ENCODE results near the gene SLC35B2.
A peak's percentile ranks its signal among the peaks of the same experiment; 100 is the strongest.
"Not testable (repeated sequence)": the region's sequence is repeated elsewhere in the genome, so short reads cannot be mapped to it uniquely, and the experiment has no call there.

The SLC35B2 gene

DNA sequence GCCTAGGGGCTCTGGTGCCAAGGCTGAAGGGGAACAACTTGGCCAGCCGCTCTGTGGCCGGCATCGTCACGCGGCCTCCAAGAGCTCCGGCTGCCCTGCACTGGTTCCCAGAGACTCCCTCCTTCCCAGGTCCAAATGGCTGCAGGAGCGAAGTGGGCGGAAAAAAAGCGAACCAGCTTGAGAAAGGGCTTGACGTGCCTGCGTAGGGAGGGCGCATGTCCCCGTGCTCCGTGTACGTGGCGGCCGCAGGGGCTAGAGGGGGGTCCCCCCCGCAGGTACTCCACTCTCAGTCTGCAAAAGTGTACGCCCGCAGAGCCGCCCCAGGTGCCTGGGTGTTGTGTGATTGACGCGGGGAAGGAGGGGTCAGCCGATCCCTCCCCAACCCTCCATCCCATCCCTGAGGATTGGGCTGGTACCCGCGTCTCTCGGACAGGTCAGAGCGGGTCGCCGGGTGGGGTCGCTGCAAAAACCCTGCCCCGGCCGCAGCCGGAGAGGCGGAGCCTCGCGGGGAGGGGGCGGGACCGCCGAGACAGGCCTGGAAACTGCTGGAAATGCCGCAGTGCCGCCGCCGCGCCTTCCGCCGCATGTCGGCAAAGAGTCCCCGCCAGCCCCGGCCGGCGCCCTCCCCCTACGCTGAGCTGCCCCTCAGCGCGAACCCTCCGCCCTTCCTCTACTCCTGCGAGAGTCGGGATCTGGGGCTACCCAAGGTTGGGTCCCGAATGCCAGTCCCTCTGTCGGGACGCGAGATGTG is 11.2 kb downstream of the SLC35B2 start:
- DNase-seq, result peak; percentile 83
- in situ Hi-C loops (cut with MboI; ENCODE audit: low pct_unique_long_range_greater_than_20kb, low sequenced_read_pairs), result no loop called here

DNA sequence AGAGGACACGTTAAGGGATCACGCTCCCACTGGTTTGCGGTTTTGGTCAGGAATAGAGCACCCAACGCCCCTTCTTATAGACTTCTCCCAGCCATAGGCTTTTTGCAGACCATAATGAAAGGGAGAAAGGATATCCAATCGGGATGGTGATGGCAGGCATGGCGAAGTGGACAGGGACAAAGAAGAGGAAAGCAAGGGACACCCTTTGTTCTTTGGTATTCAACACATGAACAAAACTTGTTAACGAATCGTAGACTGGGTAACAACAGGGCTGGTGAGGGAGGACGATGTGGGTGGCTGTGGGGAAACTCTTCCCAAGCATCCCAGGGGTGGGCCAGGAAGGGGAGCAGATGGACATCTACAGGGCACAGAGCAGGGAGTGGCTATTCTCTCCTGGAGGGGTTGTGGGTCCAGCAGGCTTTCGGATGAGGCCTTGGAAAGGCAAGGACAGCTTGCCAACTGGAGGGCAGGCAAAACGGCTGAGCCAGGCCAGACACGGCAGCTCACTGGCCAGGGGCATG is 11.9 kb downstream of the SLC35B2 start:
- DNase-seq, result no peak
- in situ Hi-C loops (cut with MboI; ENCODE audit: low pct_unique_long_range_greater_than_20kb, low sequenced_read_pairs), result no loop called here

DNA sequence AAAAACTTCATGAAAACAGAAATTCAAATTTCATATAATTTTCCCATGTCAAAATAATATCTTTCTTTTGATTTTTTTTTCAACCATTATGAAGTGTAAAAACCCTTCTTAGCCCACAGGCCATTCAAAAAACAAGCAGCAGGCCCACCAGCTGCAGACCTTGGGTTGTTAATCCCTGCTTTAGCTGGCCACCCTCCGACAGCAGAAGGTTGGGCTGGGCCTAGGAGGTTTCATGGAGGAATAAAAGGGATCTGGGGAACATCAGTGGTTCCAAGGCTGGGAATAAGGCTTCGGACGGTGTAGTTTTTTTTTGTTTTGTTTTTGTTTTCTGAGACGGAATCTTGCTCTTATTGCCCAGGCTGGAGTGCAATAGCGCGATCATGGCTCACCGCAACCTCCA is 14.0 kb downstream of the SLC35B2 start:
- in situ Hi-C loops (cut with MboI; ENCODE audit: low pct_unique_long_range_greater_than_20kb, low sequenced_read_pairs), result no loop called here
- DNase-seq, result no peak

DNA sequence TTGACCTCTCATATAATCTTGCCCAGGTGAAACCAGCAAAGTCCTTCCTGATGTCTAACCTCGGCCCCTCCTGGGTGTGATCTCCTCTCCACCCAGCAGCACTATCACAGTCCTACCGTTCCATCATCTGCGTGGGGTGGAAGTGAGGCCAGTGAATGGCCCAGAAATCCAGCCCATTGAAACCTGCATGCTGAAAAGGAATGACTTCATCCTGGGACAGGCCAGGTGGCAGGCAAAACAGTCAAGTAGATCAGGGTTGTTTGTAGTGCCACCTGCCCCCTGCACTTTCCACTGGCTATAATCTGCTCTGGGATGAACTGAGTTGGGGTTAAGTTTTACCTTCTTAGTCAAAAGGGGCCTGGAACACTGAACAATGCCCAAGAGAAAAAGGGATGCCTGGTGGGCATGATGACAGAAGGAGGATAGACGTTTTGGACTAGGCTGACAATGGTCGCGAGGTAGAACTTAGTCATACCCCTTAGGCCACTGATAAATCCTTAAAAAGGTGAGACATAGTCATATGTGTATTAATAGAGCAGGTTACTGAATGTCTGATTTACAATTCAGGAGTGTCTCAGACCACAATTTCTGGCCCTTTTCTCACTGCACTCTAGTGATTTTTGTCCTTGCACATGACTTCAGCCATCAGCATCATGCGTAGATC is 18.5 kb downstream of the SLC35B2 start:
- no peak for DNase-seq
- in situ Hi-C loops (cut with MboI; ENCODE audit: low pct_unique_long_range_greater_than_20kb, low sequenced_read_pairs), result loop anchor here (10.0 kb wide), 1 partner anchor 64 kb away; no protein-coding TSS in a partner anchor

DNA sequence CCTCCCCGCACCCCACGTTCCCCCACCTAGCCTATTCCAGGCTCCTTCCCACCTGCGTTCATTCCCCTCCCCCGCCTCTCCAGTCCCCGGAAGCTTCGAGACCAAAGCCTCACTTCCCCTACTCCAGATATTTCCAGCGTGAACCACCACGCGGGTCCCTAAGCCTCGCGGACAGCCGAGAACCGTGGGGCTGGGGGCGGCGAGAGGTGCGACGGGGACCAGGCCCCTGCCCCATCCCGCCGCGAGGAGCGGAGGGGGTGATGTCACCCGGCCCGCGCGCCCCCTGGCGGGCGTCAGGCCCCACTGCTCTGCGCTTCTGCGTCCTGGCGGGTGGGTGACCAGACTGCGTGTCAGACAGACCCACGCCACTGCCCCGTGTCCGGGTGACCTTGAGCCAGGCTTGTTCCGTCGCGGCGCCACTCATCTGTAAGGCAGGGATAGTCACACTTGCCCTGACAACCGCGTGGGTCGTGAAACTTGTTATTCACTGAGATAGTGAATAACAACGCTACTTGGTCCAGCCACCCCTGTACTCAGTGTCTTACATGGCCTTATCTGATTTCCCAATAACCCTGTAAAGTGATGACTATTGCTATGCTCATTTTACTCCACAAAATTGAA is 19.4 kb downstream of the SLC35B2 start:
- peak; percentile 75 for DNase-seq
- in situ Hi-C loops (cut with MboI; ENCODE audit: low pct_unique_long_range_greater_than_20kb, low sequenced_read_pairs), result loop anchor here (10.0 kb wide), 1 partner anchor 63 kb away; no protein-coding TSS in a partner anchor

DNA sequence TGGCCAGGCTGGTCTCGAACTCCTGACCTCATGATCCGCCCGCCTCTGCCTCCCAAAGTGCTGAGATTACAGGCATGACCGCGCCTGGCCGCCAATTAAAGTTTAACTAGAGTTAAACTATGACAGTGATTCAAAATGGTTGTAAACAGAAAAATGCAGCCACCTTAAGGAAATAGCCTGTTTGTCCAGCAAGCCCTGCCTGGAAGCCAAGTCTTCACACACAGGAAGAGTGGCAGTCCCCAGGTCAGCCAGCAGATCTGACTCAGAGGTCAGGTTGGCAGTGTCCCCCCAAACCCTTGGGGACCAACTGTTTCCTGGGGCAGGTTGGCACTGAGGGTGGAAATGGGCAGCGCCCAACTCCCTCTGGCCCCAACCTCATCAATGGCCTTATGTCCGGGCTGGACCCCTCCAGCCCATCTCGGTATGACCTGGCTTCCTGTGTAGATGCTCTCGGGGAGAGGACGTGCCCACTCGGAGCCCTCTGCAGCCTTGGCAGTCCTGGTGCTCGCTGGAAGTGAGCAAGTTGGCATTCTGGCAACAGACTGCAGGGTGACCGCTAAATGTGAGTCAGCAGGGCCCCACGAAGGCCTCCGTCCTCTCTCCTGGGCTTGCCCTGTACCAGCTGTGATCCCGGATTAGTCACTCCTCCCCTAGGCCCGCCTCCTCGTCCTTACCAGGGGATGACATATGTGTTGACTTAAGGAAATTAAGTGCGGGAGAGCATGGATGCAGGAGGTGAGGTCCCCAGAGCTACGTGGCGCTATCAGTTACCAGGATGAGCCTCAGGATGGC is 20.1 kb downstream of the SLC35B2 start:
- in situ Hi-C loops (cut with MboI; ENCODE audit: low pct_unique_long_range_greater_than_20kb, low sequenced_read_pairs), result loop anchor here (10.0 kb wide), 1 partner anchor 62 kb away; no protein-coding TSS in a partner anchor
- peak; percentile 77 for DNase-seq

DNA sequence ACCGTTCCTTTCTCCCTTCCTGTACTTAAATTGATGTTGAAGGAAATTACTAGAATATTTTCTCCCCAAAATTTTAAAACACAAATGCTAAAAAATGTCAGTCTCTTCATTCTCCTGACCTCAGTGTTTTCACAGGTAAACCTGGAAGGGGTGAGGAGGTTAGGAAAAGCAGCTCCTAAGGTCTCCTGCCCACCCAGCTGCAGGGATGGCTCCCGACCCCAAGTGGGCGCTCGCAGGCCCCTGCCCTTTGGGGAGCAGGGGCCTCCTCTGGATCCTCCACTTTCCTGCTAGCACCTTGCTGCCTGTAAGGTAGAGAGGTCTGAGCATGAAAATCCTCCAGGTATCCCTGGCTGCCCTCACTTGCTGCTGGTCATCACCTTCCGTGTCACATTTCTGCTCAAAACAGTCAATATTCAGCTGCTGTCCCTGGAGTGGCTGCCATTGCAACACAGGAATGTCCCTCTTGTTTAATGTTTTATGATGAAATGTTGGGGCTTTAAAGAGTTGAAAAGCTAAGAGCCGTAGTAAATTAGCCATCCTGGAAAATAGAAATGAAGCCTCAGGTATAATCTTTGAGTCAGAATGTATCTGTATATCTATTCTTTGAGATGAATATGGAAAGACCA is 21.3 kb downstream of the SLC35B2 start:
- in situ Hi-C loops (cut with MboI; ENCODE audit: low pct_unique_long_range_greater_than_20kb, low sequenced_read_pairs), result loop anchor here (10.0 kb wide), 1 partner anchor 61 kb away; no protein-coding TSS in a partner anchor
- no peak for DNase-seq

DNA sequence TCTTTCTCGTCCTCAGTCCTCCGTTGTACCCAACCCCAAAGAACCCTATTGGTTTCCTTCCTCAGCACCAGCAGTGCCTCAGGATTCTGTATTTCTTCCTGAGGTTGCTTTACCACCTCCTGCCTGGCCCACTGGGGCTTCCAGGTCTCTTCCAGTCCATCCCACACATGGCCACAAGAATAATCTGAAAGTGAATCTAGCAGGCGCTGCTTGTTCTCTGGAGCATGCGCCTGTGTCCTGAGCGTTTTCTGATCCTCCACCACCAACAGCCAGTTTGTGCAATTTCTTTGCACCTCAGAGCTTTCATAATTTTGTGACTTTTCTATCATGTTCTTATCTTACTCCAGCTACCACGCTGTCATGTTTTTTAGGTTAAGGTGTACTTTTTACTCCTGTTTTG is 22.1 kb downstream of the SLC35B2 start:
- in situ Hi-C loops (cut with MboI; ENCODE audit: low pct_unique_long_range_greater_than_20kb, low sequenced_read_pairs), result loop anchor here (10.0 kb wide), 1 partner anchor 60 kb away; no protein-coding TSS in a partner anchor
- DNase-seq, result no peak

DNA sequence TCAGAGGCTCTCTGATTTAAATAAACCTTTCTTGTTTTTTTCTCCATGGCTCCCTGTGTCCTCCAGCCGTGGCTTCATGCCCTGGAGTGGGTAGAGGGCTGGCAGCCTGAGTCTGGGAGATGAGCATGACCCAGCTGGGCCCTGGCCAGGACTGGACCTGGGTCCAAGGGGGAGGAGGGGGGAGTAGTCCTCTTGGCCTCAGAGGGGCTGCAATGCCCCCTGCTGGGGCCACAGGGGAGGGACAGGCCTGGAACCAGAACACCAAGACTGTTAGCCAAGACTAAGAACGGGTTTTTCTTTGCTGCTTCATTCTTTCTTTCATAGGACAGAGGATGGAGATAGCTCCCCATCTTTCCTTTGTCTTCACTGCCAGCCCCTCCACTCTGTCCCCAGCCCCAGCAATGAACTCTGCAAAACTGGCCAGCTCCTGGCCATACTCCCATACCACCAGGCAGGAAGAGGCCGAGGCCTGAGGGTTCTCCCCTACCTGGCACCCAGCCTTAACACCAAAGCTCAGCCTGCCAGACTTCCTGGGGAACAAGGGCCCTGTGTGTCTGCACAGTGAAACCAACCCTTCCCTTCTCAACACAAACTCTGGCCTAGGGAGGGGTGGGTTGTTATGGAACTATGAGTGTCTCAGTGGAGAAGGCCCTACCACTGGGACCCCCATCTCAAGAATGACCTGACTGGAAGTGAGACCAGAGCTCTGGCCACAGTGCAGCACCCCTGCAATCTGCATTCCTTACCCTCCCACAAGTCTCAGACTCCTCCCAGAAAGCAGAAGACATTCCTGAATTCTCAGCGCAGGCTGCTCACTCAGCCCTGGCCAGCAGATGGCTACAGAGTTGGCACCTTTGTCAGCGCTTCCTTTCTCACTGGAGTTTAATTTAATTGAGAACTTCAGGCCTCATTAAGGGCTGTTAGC is 23.0 kb downstream of the SLC35B2 start:
- peak; percentile 36 for DNase-seq
- in situ Hi-C loops (cut with MboI; ENCODE audit: low pct_unique_long_range_greater_than_20kb, low sequenced_read_pairs), result loop anchor here (10.0 kb wide), 1 partner anchor 60 kb away; no protein-coding TSS in a partner anchor

DNA sequence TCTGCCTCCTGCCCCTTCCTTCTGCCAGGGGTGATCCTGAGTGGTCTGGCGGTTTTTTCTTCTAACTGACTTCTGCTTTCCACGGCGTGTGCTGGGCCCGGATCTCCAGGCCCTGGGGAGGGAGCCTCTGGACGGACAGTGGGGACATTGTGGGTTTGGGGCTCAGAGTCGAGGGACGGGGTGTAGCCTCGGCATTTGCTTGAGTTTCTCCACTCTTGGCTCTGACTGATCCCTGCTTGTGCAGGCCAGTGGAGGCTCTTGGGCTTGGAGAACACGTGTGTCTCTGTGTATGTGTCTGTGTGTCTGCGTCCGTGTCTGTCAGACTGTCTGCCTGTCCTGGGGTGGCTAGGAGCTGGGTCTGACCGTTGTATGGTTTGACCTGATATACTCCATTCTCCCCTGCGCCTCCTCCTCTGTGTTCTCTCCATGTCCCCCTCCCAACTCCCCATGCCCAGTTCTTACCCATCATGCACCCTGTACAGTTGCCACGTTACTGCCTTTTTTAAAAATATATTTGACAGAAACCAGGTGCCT is 23.7 kb downstream of the SLC35B2 start:
- no peak for DNase-seq
- in situ Hi-C loops (cut with MboI; ENCODE audit: low pct_unique_long_range_greater_than_20kb, low sequenced_read_pairs), result loop anchor here (10.0 kb wide), 1 partner anchor 59 kb away; no protein-coding TSS in a partner anchor

DNA sequence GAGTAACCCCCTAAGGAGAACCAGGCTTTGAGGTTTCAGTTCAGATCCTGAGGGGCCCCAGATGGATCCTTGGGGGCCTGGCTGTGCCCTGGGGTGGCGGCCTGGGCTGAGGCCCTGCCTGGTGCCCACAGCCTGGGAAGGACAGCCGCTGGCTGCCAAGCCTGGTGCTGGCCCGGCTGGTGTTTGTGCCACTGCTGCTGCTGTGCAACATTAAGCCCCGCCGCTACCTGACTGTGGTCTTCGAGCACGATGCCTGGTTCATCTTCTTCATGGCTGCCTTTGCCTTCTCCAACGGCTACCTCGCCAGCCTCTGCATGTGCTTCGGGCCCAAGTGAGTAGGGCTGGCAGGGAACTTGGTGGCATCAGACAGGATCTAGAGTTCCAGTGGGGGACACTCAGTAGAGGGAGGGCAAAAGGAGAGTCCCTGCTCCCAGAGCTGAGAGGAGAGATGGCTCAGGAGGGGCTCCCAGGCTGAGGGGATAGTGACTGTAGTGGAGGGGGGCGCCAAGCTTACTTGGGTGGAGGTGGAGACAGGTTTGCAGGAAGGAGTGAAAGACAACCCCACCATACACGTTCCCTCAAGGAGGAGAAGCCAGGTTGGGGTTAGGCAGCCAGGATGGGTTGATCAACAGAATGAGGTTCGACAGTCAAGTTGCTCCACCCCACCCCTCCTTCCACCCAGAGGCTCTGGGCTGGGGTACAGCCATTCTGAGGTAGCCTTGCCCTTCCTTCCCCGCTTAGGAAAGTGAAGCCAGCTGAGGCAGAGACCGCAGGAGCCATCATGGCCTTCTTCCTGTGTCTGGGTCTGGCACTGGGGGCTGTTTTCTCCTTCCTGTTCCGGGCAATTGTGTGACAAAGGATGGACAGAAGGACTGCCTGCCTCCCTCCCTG is 24.4 kb downstream of the SLC35B2 start:
- peak; percentile 32 for DNase-seq
- in situ Hi-C loops (cut with MboI; ENCODE audit: low pct_unique_long_range_greater_than_20kb, low sequenced_read_pairs), result loop anchor here (10.0 kb wide), 1 partner anchor 58 kb away; no protein-coding TSS in a partner anchor

DNA sequence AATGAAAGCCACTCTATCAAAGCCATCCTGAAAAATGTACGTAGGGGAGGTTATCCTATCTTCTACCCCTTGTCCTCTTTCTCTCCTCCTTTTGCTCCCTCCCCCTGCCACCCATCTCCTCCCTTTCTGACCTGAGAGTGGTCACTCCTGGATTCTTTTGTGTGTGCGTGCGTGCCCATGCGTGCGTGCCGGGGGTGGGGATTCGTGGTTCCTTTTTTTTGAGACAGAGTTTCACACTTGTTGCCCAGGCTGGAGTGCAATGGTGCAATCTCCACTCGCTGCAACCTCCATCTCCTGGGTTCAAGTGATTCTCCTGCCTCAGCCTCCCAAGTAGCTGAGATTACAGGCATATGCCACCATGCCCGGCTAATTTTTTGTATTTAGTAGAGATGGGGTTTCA is 25.9 kb downstream of the SLC35B2 start:
- in situ Hi-C loops (cut with MboI; ENCODE audit: low pct_unique_long_range_greater_than_20kb, low sequenced_read_pairs), result loop anchor here (10.0 kb wide), 1 partner anchor 57 kb away; no protein-coding TSS in a partner anchor
- DNase-seq, result not testable (repeated sequence)

DNA sequence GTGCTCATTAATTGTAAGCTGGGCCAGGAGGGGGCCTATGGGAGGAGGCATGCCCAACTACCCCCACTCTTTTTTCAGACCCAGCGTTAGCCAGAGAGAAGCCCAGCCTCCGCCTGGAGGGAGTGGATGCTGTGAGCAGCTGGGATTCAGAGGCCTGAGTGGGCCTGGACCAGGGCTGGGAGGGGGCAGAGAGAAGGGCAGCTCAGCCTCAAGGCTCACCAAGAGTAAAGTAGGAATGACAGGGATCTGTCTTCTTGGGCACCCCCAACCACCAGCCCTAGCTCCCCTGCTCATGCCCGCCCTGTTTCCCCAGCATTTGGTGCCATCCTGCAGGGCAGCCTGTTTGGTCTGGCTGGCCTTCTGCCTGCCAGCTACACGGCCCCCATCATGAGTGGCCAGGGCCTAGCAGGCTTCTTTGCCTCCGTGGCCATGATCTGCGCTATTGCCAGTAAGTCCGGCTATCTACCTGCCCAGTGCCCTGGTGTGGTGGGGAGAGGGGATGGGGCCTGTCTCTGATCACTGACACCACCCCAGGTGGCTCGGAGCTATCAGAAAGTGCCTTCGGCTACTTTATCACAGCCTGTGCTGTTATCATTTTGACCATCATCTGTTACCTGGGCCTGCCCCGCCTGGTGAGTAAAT is 27.2 kb downstream of the SLC35B2 start:
- DNase-seq, result no peak
- in situ Hi-C loops (cut with MboI; ENCODE audit: low pct_unique_long_range_greater_than_20kb, low sequenced_read_pairs), result loop anchor here (10.0 kb wide), 1 partner anchor 55 kb away; no protein-coding TSS in a partner anchor

DNA sequence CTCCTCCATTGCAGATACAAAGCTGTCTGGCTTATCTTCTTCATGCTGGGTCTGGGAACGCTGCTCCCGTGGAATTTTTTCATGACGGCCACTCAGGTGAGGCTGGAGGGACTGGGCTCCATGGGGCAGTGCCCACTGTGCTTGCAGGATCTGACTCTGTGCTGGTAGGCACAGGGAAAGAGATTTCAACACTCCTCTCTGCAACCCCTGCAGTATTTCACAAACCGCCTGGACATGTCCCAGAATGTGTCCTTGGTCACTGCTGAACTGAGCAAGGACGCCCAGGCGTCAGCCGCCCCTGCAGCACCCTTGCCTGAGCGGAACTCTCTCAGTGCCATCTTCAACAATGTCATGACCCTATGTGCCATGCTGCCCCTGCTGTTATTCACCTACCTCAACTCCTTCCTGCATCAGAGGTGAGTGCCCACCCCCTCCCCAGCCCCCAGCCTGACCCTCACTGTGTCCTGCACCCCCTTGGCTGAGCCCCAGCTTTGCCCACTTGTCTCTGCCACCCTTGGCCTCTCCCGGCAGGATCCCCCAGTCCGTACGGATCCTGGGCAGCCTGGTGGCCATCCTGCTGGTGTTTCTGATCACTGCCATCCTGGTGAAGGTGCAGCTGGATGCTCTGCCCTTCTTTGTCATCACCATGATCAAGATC is 27.8 kb downstream of the SLC35B2 start:
- in situ Hi-C loops (cut with MboI; ENCODE audit: low pct_unique_long_range_greater_than_20kb, low sequenced_read_pairs), result loop anchor here (10.0 kb wide), 1 partner anchor 55 kb away; no protein-coding TSS in a partner anchor
- DNase-seq, result no peak

DNA sequence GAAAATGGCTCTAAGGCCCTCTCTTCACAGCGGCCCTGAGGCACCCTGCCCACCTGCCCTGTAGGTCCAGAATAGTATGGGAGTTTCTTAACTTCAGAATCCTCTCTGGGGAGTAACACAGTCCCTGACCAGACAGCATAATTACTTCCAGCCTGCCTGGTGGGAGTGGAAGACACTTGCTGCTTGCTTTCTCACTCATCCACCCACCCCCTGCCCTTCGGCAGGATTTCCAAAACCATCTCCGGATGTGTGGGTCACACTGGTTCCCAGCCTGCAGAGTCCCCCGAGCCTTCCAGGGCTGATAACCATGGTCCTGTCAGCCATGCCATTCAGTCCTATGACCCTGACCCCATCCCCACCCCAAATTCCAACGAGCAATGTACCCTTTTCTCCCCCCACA is 28.5 kb downstream of the SLC35B2 start:
- in situ Hi-C loops (cut with MboI; ENCODE audit: low pct_unique_long_range_greater_than_20kb, low sequenced_read_pairs), result no loop called here
- no peak for DNase-seq
